Measurements from ENCODE around the gene SPATA16. TPM values are rescaled to one million over a fixed set of nuclear protein-coding genes. Genes with fewer than 3 reads are reported as not detected.

Gene SPATA16
- total and polyA plus RNA-seq, 11 donors = not detected

GRCh38 chr3:172908771-172909270, 232.2 kb downstream of the SPATA16 start:
- H3K9me3 ChIP-seq = no peaks in the 10 kb centered on the region
- no peaks in the 10 kb centered on the region for H3K27me3 ChIP-seq
- H3K27ac ChIP-seq = no peak overlapping the region
- 44 to 70% (median 53%) methylated on average over 2 of the region's 2 CpGs for WGBS, 4 donors
- DNase-seq (no peak), ATAC-seq (no peak)
- intact Hi-C loops (cut with DNase I) = no loop called here
- H3K36me3 ChIP-seq = no peaks in the 10 kb centered on the region
- H3K4me1 ChIP-seq = no peaks in the 10 kb centered on the region
- H3K4me3 ChIP-seq = no peak overlapping the region
- no peak for TF ChIP-seq POLR2A (IDR thresholded peaks at IDR 0.05)
- TF ChIP-seq CTCF (IDR thresholded peaks at IDR 0.05) = no peak

- TF ChIP-seq CTCF (IDR thresholded peaks at IDR 0.05) (no peak), POLR2A (IDR thresholded peaks at IDR 0.05) (no peak)
- no peak for ATAC-seq
- Histone ChIP-seq H3K4me3 (no peak overlapping the region), H3K9me3 (no peaks in the 10 kb centered on the region), H3K36me3 (no peaks in the 10 kb centered on the region), H3K27ac (no peak overlapping the region), H3K4me1 (no peaks in the 10 kb centered on the region), H3K27me3 (no peaks in the 10 kb centered on the region)
- intact Hi-C loops (cut with DNase I) = no loop called here
- WGBS, 4 donors = 91 to 98% (median 94%) methylated on average over 1 of the region's 1 CpG
- no peak for DNase-seq
Observed at GRCh38 chr3:172905451-172905850, 235.6 kb downstream of the SPATA16 start.

- TF ChIP-seq POLR2A (IDR thresholded peaks at IDR 0.05) = no peak
- no peak for TF ChIP-seq CTCF (IDR thresholded peaks at IDR 0.05)
- H3K9me3 ChIP-seq = peaks cover 0 to 2% (median 0%) of the 10 kb centered on the region in 12 donors
- no peak overlapping the region for H3K4me3 ChIP-seq
- H3K27me3 ChIP-seq = no peaks in the 10 kb centered on the region
- no peaks in the 10 kb centered on the region for H3K36me3 ChIP-seq
- no peaks in the 10 kb centered on the region for H3K4me1 ChIP-seq
- no peak overlapping the region for H3K27ac ChIP-seq
- no peak for ATAC-seq
- DNase-seq = no peak
- intact Hi-C loops (cut with DNase I) = no loop called here
- 67 to 79% (median 74%) methylated on average over 7 to 9 of the region's 9 CpGs for WGBS, 4 donors
Observed at GRCh38 chr3:172904711-172905373, 236.2 kb downstream of the SPATA16 start.

GRCh38 chr3:172903642-172904320, 237.3 kb downstream of the SPATA16 start:
- peak in 2 of 5 donors; percentile 31 for DNase-seq
- WGBS, 4 donors = 26 to 40% (median 38%) methylated on average over 3 of the region's 3 CpGs
- TF ChIP-seq CTCF (IDR thresholded peaks at IDR 0.05) (no peak), POLR2A (IDR thresholded peaks at IDR 0.05) (no peak)

More at GRCh38 chr3:172903642-172904320, 237.3 kb downstream of the SPATA16 start:
- intact Hi-C loops (cut with DNase I) = no loop called here
- H3K27me3 ChIP-seq = no peaks in the 10 kb centered on the region
- no peaks in the 10 kb centered on the region for H3K36me3 ChIP-seq
- H3K9me3 ChIP-seq = peaks cover 0 to 13% (median 0%) of the 10 kb centered on the region in 12 donors
- no peak for ATAC-seq
- H3K4me3 ChIP-seq = no peak overlapping the region
- no peak overlapping the region for H3K27ac ChIP-seq
- H3K4me1 ChIP-seq = no peaks in the 10 kb centered on the region
